Keratinocyte (primary cell): Measurements from ENCODE around the gene B4GALT4. TPM values are rescaled to one million over a fixed set of nuclear protein-coding genes. Genes with fewer than 3 reads are reported as not detected.
A peak's percentile ranks its signal among the peaks of the same experiment; 100 is the strongest.

ENCODE experiments used
- DNase-seq: peaks from one replicate; pipeline ENCODE4 v3.0.0-alpha.2; 2011; ENCODE audit warnings: low read depth, missing footprints, low spot score
- FAIRE-seq: peaks from 2 replicates; lab custom pipeline; 2011; peaks lifted over from hg19 to GRCh38; lab: Jason Lieb, UNC
- H2AFZ ChIP-seq: 2 replicates; pipeline ENCODE4 v1.6.0; 2012; ENCODE audit warnings: low read length, control low read depth, inconsistent platforms; ENCODE audit not compliant: control insufficient read depth
- H3K27ac ChIP-seq: 2 replicates; pipeline ENCODE4 v1.5.1; 2011; ENCODE audit warnings: low read length; ENCODE audit not compliant: control insufficient read depth, insufficient read depth
- H3K27me3 ChIP-seq: 3 replicates; pipeline ENCODE4 v1.6.0; 2011; ENCODE audit warnings: low read length; ENCODE audit not compliant: control insufficient read depth, insufficient read depth; ENCODE audit errors: extremely low read depth
- H3K36me3 ChIP-seq, 2 experiments: 2 replicates in 1 of 2; 3 replicates in 1 of 2; pipeline ENCODE4 v1.5.1; 2011; ENCODE audit warnings: low read length in 2 of 2, mild to moderate bottlenecking in 1 of 2; ENCODE audit not compliant: control insufficient read depth in 2 of 2, insufficient read depth in 2 of 2; ENCODE audit errors: extremely low read depth in 1 of 2
- H3K4me1 ChIP-seq: 3 replicates; pipeline ENCODE4 v1.5.1; 2011; ENCODE audit warnings: low read length; ENCODE audit not compliant: control insufficient read depth, insufficient read depth; ENCODE audit errors: extremely low read depth
- H3K4me2 ChIP-seq: 3 replicates; pipeline ENCODE4 v1.6.0; 2011; ENCODE audit warnings: low read depth, low read length; ENCODE audit not compliant: control insufficient read depth, insufficient read depth; ENCODE audit errors: extremely low read depth
- H3K4me3 ChIP-seq, 3 experiments: fragments of 200-600 bp in 1 of 3; sonication (generic) in 1 of 3; 2 replicates in 2 of 3; 3 replicates in 1 of 3; pipeline ENCODE4 v1.5.1; 2011 to 2016; ENCODE audit warnings: low read length in 3 of 3, mild to moderate bottlenecking in 3 of 3, control low read depth in 2 of 3, inconsistent platforms in 1 of 3, low read depth in 1 of 3, mixed read lengths in 1 of 3, mixed run types in 1 of 3, moderate library complexity in 1 of 3; ENCODE audit not compliant: control insufficient read depth in 2 of 3, insufficient read depth in 2 of 3; ENCODE audit errors: extremely low read depth in 1 of 3
- H3K79me2 ChIP-seq: 2 replicates; pipeline ENCODE4 v1.6.0; 2012; ENCODE audit warnings: low read length; ENCODE audit not compliant: control insufficient read depth, insufficient read depth
- H3K9ac ChIP-seq: 3 replicates; pipeline ENCODE4 v1.6.0; 2011; ENCODE audit warnings: low read length; ENCODE audit not compliant: control insufficient read depth, insufficient read depth; ENCODE audit errors: extremely low read depth
- H3K9me1 ChIP-seq: 3 replicates; pipeline ENCODE4 v1.6.0; 2011; ENCODE audit warnings: low read length; ENCODE audit not compliant: control insufficient read depth, insufficient read depth; ENCODE audit errors: extremely low read depth
- H3K9me3 ChIP-seq: 2 replicates; pipeline ENCODE4 v1.5.1; 2012; ENCODE audit warnings: low read depth, low read length; ENCODE audit not compliant: control insufficient read depth
- H4K20me1 ChIP-seq: 3 replicates; pipeline ENCODE4 v1.6.0; 2011; ENCODE audit warnings: low read length; ENCODE audit not compliant: control insufficient read depth, insufficient read depth; ENCODE audit errors: extremely low read depth
- CTCF ChIP-seq, 3 experiments: IDR thresholded peaks in 1 of 3; conservative IDR thresholded peaks in 1 of 3; optimal IDR thresholded peaks in 1 of 3; 2 replicates in 2 of 3; 3 replicates in 1 of 3; pipeline versions ENCODE3 to v1.5.1; 2011; ENCODE audit warnings: low read length in 3 of 3, mild to moderate bottlenecking in 3 of 3, moderate library complexity in 2 of 3, control low read depth in 1 of 3, inconsistent platforms in 1 of 3; ENCODE audit not compliant: insufficient read depth in 2 of 3; ENCODE audit errors: extremely low read depth in 1 of 3
- EZH2 ChIP-seq: IDR thresholded peaks from one replicate; pipeline ENCODE4 v1.6.1; 2012; ENCODE audit warnings: inconsistent platforms, mild to moderate bottlenecking, low read length, moderate library complexity
- dilution Hi-C: fragments of 300-500 bp; cut with MboI; formaldehyde crosslinking; loops from one replicate; pipeline ENCODE4 v1.7.0; 2020; ENCODE audit warnings: low sequenced_read_pairs; ENCODE audit not compliant: extremely low pct_ligation_motif_present
- polyA minus RNA-seq, 3 experiments: library from RNA; depleted of rRNA, polyadenylated mRNA; stranded (reverse); fragments of >200 nt; gene quantifications; 1 replicate in 1 of 3; 2 replicates in 1 of 3; 3 replicates in 1 of 3; pipeline ENCODE4 v1.2.3, GENCODE V29; 2011
- polyA plus RNA-seq, 5 experiments: library from polyadenylated mRNA; depleted of rRNA in 3 of 5; stranded (reverse) in 3 of 5; stranded (forward) in 1 of 5; unstranded in 1 of 5; fragments of >200 nt; gene quantifications; 1 replicate in 1 of 5; 2 replicates in 3 of 5; 3 replicates in 1 of 5; pipeline versions ENCODE4 v1.2.1 to v1.2.3, GENCODE V29; 2011 to 2012; ENCODE audit warnings: missing spikeins in 2 of 5, low read depth in 1 of 5, low replicate concordance in 1 of 5

Gene B4GALT4
- polyA plus RNA-seq (26.0 to 43.3 TPM (median 29.4 TPM) in 3 replicates), polyA minus RNA-seq (11.9 to 23.7 TPM (median 22.4 TPM) in 3 replicates)
- 77.7 TPM for polyA plus RNA-seq (2011; ENCODE audit: low read depth)
- 17.5 and 19.2 TPM in 2 replicates for polyA plus RNA-seq (2011; cell fraction: cytosol; rRNA removed)
- 33.1 and 43.3 TPM in 2 replicates for polyA plus RNA-seq (2011; cell fraction: nucleus; rRNA removed)
- 23.0 and 33.6 TPM in 2 replicates for polyA plus RNA-seq (2012; ENCODE audit: low replicate concordance)
- 23.2 TPM for polyA minus RNA-seq (2011; cell fraction: cytosol; rRNA and poly(A)+ RNA removed)
- 13.4 and 22.0 TPM in 2 replicates for polyA minus RNA-seq (2011; cell fraction: nucleus; rRNA and poly(A)+ RNA removed)

GRCh38 chr3:119240591-119241434, at the start of gene B4GALT4:
B4GALT4 (minus strand) TSS chr3:119240878; CDS start chr3:119230099, 10,779 bp downstream.
- Histone ChIP-seq H3K27me3 (no peaks in the 10 kb centered on the region), H3K9me3 (no peaks in the 10 kb centered on the region), H3K4me1 (peaks cover 15% of the 10 kb centered on the region), H3K27ac (peak within 1 kb of the TSS; percentile 82), H3K79me2 (peaks cover 37% of the 10 kb centered on the region), H2AFZ (peak within 1 kb of the TSS; percentile 66), H3K4me3 (peak within 1 kb of the TSS; percentile 63 to 77 (median 70)), H3K9ac (peak within 1 kb of the TSS; percentile 83), H4K20me1 (no peaks in the 10 kb centered on the region), H3K4me2 (peak within 1 kb of the TSS; percentile 93), H3K9me1 (no peaks in the 10 kb centered on the region), H3K36me3 (peaks cover 0 to 2% of the 10 kb centered on the region in 2 experiments)
- TF ChIP-seq EZH2: no peak
- no peak for TF ChIP-seq CTCF (optimal IDR thresholded peaks at IDR 0.05 in 1 of 3, IDR thresholded peaks at IDR 0.05 in 1 of 3, conservative IDR thresholded peaks at IDR 0.05 in 1 of 3; ENCODE audit: extremely low read depth in 1 of 3, insufficient read depth in 2 of 3, low read length in 3 of 3)
- DNase-seq (peak; percentile 30), FAIRE-seq (peak; percentile 73)
- dilution Hi-C loops: no loop called here

- Histone ChIP-seq H3K27me3 (no peaks in the 10 kb centered on the region), H3K4me2 (no peak overlapping the region), H3K4me1 (peaks cover 6% of the 10 kb centered on the region), H2AFZ (no peak overlapping the region), H3K27ac (no peak overlapping the region), H3K9ac (no peak overlapping the region), H3K79me2 (no peaks in the 10 kb centered on the region), H3K9me3 (no peaks in the 10 kb centered on the region), H3K36me3 (no peaks in the 10 kb centered on the region), H4K20me1 (no peaks in the 10 kb centered on the region), H3K4me3 (no peak overlapping the region), H3K9me1 (no peaks in the 10 kb centered on the region)
- FAIRE-seq: no peak
- no peak for DNase-seq
- TF ChIP-seq EZH2: no peak
- no peak for TF ChIP-seq CTCF (optimal IDR thresholded peaks at IDR 0.05 in 1 of 3, IDR thresholded peaks at IDR 0.05 in 1 of 3, conservative IDR thresholded peaks at IDR 0.05 in 1 of 3; ENCODE audit: extremely low read depth in 1 of 3, insufficient read depth in 2 of 3, low read length in 3 of 3)
- dilution Hi-C loops: no loop called here
These were observed 48.7 kb upstream of the B4GALT4 start for GRCh38 chr3:119289404-119289770.
